Glutamatergic neuron (in vitro differentiated cells): ENCODE measurements around the gene EVI5L. TPM values are rescaled to one million over a fixed set of nuclear protein-coding genes. Genes with fewer than 3 reads are reported as not detected.

Source experiments
- DNase-seq: peaks from one replicate; pipeline ENCODE4 v3.0.0; 2022
- H3K27ac Mint-ChIP-seq: one replicate; pipeline ENCODE4 v1.8.0; 2020; ENCODE audit warnings: mild to moderate bottlenecking, mixed read lengths, inconsistent platforms; ENCODE audit not compliant: unreplicated experiment
- H3K27me3 Mint-ChIP-seq: one replicate; pipeline ENCODE4 v1.8.0; 2020; ENCODE audit warnings: mild to moderate bottlenecking, moderate library complexity, mixed read lengths, inconsistent platforms; ENCODE audit not compliant: unreplicated experiment
- H3K36me3 Mint-ChIP-seq: one replicate; pipeline ENCODE4 v1.8.0; 2020; ENCODE audit warnings: mild to moderate bottlenecking, mixed read lengths, inconsistent platforms; ENCODE audit not compliant: unreplicated experiment
- H3K4me1 Mint-ChIP-seq: one replicate; pipeline ENCODE4 v1.8.0; 2020; ENCODE audit warnings: mild to moderate bottlenecking, low read depth, mixed read lengths, inconsistent platforms; ENCODE audit not compliant: unreplicated experiment
- H3K4me3 Mint-ChIP-seq: one replicate; pipeline ENCODE4 v1.8.0; 2020; ENCODE audit warnings: mild to moderate bottlenecking, mixed read lengths, inconsistent platforms; ENCODE audit not compliant: unreplicated experiment
- H3K9me3 Mint-ChIP-seq: one replicate; pipeline ENCODE4 v1.8.0; 2020; ENCODE audit warnings: mild to moderate bottlenecking, moderate library complexity, mixed read lengths, inconsistent platforms; ENCODE audit not compliant: unreplicated experiment
- CTCF ChIP-seq: fragments of 200-600 bp; sonication (generic); IDR thresholded peaks from one replicate; pipeline ENCODE4 v1.5.0; 2021; ENCODE audit not compliant: partially characterized antibody, unreplicated experiment
- total RNA-seq: library from RNA; stranded (reverse); fragmentation: NEBNext Ultra II Directional; extraction: Animal tissue kit (Norgen Biotek cat#: 25700); gene quantifications from one replicate; pipeline ENCODE4 v1.2.1, GENCODE V29; 2021; ENCODE audit not compliant: unreplicated experiment

Gene EVI5L
- total RNA-seq, 1 donor from 2014 or later: 36.4 TPM

DNA sequence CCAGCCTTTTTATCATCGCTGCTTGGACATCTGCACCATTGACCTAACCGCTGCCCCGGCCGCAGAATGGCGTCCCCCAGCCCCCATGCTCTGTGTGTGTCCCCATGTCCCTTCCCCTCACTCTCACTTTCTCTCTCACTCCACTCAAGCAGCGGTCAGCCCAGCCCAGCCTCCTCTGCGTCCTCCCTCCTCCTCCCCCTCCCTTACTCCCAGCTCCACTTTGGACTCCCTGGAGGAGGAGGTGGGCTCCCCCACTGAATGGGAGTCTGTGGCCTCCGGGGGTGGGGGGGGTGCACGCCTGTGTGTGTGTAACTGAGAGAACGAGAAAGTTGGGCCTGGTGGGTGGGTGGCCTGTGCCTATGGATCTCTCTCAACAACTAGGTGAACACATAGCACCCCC, 75.8 kb downstream of the EVI5L start:
- DNase-seq: no peak
- peaks cover 12% of the 10 kb centered on the region for H3K9me3 Mint-ChIP-seq
- peaks cover 10% of the 10 kb centered on the region for H3K27me3 Mint-ChIP-seq
- H3K36me3 Mint-ChIP-seq: no peaks in the 10 kb centered on the region
- peak overlapping the region; percentile 83 for H3K4me3 Mint-ChIP-seq
- H3K4me1 Mint-ChIP-seq: peaks cover 10% of the 10 kb centered on the region
- TF ChIP-seq CTCF: no peak
- H3K27ac Mint-ChIP-seq: peak overlapping the region; percentile 84

- TF ChIP-seq CTCF: no peak
- DNase-seq: no peak
- H3K4me3 Mint-ChIP-seq: no peak overlapping the region
- H3K27ac Mint-ChIP-seq: no peak overlapping the region
- no peaks in the 10 kb centered on the region for H3K36me3 Mint-ChIP-seq
- peaks cover 12% of the 10 kb centered on the region for H3K9me3 Mint-ChIP-seq
- peaks cover 10% of the 10 kb centered on the region for H3K4me1 Mint-ChIP-seq
- peaks cover 10% of the 10 kb centered on the region for H3K27me3 Mint-ChIP-seq
Measured at GRCh38 chr19:7907122-7907521, 77.1 kb downstream of the EVI5L start.

DNA sequence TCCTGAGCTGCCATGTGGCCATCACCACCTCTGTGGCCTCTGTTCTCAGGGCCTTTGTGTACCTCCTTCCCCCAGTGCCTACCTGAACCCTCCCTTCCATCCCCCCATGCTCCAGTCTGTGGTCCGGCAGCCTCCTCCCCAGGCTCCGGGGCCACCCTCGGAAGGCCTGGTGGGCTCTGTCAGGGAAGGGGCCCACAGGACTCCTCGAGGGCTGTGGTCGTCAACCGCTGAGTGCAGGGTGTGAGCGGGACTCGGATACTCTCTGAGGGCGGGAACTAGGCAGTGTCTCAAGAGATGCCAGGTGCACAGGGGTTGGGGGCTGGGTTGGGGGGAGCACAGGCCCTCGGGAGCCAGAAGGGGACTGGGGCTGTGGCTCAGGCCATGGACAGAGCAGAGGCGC, 77.5 kb downstream of the EVI5L start:
- peaks cover 8% of the 10 kb centered on the region for H3K4me1 Mint-ChIP-seq
- no peak overlapping the region for H3K4me3 Mint-ChIP-seq
- H3K36me3 Mint-ChIP-seq: no peaks in the 10 kb centered on the region
- no peak overlapping the region for H3K27ac Mint-ChIP-seq
- peaks cover 12% of the 10 kb centered on the region for H3K9me3 Mint-ChIP-seq
- DNase-seq: no peak
- H3K27me3 Mint-ChIP-seq: peaks cover 10% of the 10 kb centered on the region
- TF ChIP-seq CTCF: no peak

DNA sequence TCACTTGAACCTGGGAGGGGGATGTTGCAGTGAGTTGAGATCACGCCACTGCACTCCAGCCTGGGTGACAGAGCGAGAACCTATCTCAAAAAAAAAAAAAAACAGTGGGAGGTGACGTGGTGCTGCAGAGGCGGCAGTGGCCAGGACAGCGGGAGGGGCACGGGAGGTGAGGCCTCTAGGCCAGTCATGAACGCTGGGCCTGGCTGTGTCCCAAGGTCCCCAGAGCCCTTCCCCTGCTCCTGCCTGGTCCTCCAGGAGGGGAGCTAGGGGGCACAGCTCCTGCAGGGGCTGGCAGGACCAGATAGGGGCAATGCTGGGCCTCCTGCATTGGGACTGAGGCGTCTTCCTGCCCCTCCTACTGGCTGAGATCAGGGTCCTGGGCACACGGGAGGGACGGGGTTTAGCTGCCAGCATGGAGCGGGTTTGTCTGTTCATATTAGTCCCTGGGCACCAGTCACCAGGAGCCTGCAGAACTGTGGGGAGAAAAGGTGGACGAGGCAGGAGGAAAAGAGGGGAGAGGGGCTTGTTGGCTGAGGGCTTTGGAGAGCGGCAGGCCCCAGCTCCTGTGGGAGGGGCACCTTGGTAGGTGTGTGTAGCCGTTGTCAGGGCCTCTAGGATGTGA, 78.2 kb downstream of the EVI5L start:
- H3K4me3 Mint-ChIP-seq: no peak overlapping the region
- H3K4me1 Mint-ChIP-seq: peaks cover 7% of the 10 kb centered on the region
- peaks cover 7% of the 10 kb centered on the region for H3K27me3 Mint-ChIP-seq
- peaks cover 12% of the 10 kb centered on the region for H3K9me3 Mint-ChIP-seq
- DNase-seq: no peak
- no peaks in the 10 kb centered on the region for H3K36me3 Mint-ChIP-seq
- no peak overlapping the region for H3K27ac Mint-ChIP-seq
- TF ChIP-seq CTCF: no peak

DNA sequence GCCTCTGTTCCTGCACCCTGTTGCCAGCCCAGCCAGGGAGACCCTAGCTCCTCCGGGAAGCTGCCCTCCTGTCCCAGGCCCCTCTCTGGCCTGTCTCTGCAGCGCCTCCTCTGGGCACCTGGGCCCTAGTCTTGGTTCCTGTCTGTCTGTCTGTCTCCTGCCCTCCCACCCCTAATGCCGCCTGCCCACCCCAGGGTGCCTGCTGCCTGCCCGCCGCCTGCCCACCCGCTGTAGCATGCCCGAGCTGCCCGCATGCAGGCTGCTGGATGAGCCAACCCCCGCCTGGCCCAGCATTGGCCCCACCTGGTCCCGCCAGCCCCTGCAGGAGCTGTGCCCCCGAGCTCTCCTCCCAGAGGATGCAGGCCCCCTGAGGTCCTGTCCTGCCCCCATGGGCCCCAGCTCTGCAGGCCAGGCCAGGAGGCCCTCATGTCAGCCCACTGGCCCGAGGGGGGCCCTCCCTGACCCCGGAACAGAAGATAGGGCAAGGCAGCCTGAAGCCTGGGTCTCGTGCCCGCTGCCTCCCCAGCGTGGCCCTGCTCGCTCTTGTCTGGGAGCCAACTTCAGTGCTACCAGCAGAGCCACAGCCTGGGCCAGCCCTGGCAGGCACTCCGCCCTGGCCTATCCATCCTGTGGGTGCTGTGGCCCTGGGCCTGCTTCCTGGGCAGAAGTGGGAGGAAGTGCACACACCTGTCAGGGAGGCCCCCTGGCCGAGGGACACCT, 78.9 kb downstream of the EVI5L start:
- Mint-ChIP-seq H3K27ac (no peak overlapping the region), H3K27me3 (peaks cover 4% of the 10 kb centered on the region), H3K9me3 (peaks cover 8% of the 10 kb centered on the region), H3K4me1 (peaks cover 7% of the 10 kb centered on the region), H3K36me3 (no peaks in the 10 kb centered on the region), H3K4me3 (no peak overlapping the region)
- no peak for TF ChIP-seq CTCF
- peak; percentile 14 for DNase-seq
